HEK293 (cell line): ENCODE results near the gene MASP2.

ENCODE experiments used
- CTCF ChIA-PET: fragments of 350-600 bp; formaldehyde crosslinking; extraction: SDS; loops from one replicate; lab custom pipeline; 2021; ENCODE audit warnings: antibody characterized with exemption; lab: Yijun Ruan, JAX
- POLR2A ChIA-PET: fragments of 300-600 bp; formaldehyde crosslinking; extraction: SDS; loops from one replicate; lab custom pipeline; 2020; ENCODE audit warnings: antibody characterized with exemption, inconsistent platforms; lab: Yijun Ruan, JAX
- H3K27ac ChIP-seq: fragments of 200-500 bp; sonication (Bioruptor generic); 2 replicates; pipeline ENCODE4 v1.5.1; 2014; ENCODE audit warnings: low read depth, low read length, control low read depth, inconsistent platforms; ENCODE audit errors: extremely low read depth
- H3K36me3 ChIP-seq, 2 experiments: fragments of 200-500 bp in 1 of 2; sonication (Bioruptor generic) in 1 of 2; 1 replicate in 1 of 2; 2 replicates in 1 of 2; pipeline ENCODE4 v1.5.1; 2014 to 2017; ENCODE audit warnings: inconsistent platforms in 2 of 2, low read length in 2 of 2; ENCODE audit not compliant: control insufficient read depth in 2 of 2, insufficient read depth in 1 of 2
- H3K4me1 ChIP-seq: fragments of 200-500 bp; sonication (Bioruptor generic); 2 replicates; pipeline ENCODE4 v1.5.1; 2014; ENCODE audit warnings: mild to moderate bottlenecking, low read length, inconsistent platforms; ENCODE audit not compliant: control insufficient read depth, insufficient read depth
- H3K4me3 ChIP-seq: 2 replicates; pipeline ENCODE4 v1.5.1; 2011; ENCODE audit warnings: low read depth, mild to moderate bottlenecking, control low read depth, low read length, moderate library complexity
- H3K9me3 ChIP-seq: fragments of 200-500 bp; sonication (Bioruptor generic); 2 replicates; pipeline ENCODE4 v1.5.1; 2014; ENCODE audit warnings: low read depth, low read length, inconsistent platforms; ENCODE audit not compliant: control insufficient read depth, insufficient read depth
- GLIS2 ChIP-seq: fragments of 450-650 bp; formaldehyde crosslinking; IDR thresholded peaks from 2 replicates; pipeline ENCODE4 v1.5.1; 2016; ENCODE audit warnings: missing biosample characterization, missing genetic modification characterization
- KLF1 ChIP-seq: fragments of 450-650 bp; formaldehyde crosslinking; IDR thresholded peaks from 2 replicates; pipeline ENCODE4 v1.5.1; 2016; ENCODE audit warnings: missing biosample characterization, missing genetic modification characterization
- KLF9 ChIP-seq: fragments of 450-650 bp; formaldehyde crosslinking; IDR thresholded peaks from 2 replicates; pipeline ENCODE4 v1.5.1; 2016; ENCODE audit warnings: missing biosample characterization, missing genetic modification characterization, low read depth
- REST ChIP-seq: fragments of 450-650 bp; formaldehyde crosslinking; IDR thresholded peaks from 2 replicates; pipeline ENCODE4 v1.5.1; 2016; ENCODE audit warnings: missing biosample characterization, missing genetic modification characterization
- SP2 ChIP-seq: fragments of 450-650 bp; formaldehyde crosslinking; IDR thresholded peaks from 2 replicates; pipeline ENCODE4 v1.5.1; 2016; ENCODE audit warnings: missing biosample characterization, missing genetic modification characterization
- ZEB2 ChIP-seq: fragments of 450-650 bp; formaldehyde crosslinking; IDR thresholded peaks from 2 replicates; pipeline ENCODE4 v1.5.1; 2016; ENCODE audit warnings: missing biosample characterization, missing genetic modification characterization
- ZNF266 ChIP-seq: fragments of 450-650 bp; formaldehyde crosslinking; IDR thresholded peaks from 2 replicates; pipeline ENCODE4 v1.5.1; 2016; ENCODE audit warnings: missing biosample characterization, missing genetic modification characterization, low read depth
- ZNF292 ChIP-seq: fragments of 450-650 bp; formaldehyde crosslinking; IDR thresholded peaks from 2 replicates; pipeline ENCODE4 v1.5.1; 2016; ENCODE audit warnings: low read depth, missing biosample characterization, missing genetic modification characterization, borderline replicate concordance
- TF ChIP-seq, protein P1 (sequence below): fragments of 450-650 bp; formaldehyde crosslinking; IDR thresholded peaks from 2 replicates; pipeline ENCODE4 v1.5.1; 2016; ENCODE audit warnings: missing biosample characterization, missing genetic modification characterization

Gene MASP2

DNA sequence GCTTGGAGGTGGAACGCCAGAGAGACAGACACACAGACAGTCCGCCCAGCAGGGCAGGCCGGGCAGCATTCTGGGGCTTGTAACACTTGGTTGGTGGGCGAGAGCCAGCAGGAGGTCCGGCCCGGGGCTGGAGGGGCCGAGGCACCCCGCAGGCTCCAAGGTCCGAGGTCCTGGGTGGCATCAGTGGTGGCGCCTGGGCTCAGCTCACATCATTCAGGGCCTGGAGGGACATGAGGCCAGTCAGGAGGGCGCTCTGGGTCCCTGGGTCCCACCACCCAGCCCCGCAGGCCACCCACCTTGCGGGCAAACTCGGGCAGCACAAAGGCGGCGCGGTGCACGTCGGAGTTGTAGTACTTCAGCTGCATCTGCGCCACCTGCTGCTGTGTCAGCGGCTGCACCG lies 7.6 kb upstream of the MASP2 start (continued):
- TF ChIP-seq GLIS2 (tag by site-specific recombination), result no peak

DNA sequence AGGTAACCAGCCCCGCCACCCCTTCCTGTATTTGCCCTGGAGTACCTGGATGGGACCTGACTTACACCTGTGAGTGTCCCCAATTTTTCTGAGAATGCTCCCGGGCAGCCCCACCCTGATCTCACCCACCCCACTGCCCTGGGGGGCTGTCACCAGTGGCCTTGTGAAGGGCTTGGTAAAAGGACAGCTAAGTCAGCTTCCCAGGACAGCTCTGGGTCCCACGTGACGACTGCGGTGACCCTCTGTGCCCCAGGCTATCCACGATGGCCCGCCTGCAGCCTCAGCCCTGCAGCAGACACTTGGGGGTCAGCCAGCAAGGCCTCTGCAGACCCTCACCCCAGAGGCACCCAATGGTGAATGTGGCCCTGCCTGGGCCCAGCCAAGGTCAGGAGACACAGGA lies 7.1 kb upstream of the MASP2 start:
- no peaks in the 10 kb centered on the region for H3K9me3 ChIP-seq
- CTCF ChIA-PET, result interaction anchor here (1.1 kb wide), 1 partner anchor 17 kb away, joined by 4 read pairs; no protein-coding TSS in a partner anchor

GRCh38 chr1:11053758-11054137 lies 6.7 kb upstream of the MASP2 start:
- Histone ChIP-seq H3K4me1 (no peaks in the 10 kb centered on the region), H3K36me3 (peaks cover 19 to 50% of the 10 kb centered on the region in 2 experiments; a peak in 2 of 3 replicates)
- TF ChIP-seq KLF9 (tag by site-specific recombination) (0 out of 2 replicates have a peak, but pooled peaks have one; percentile 24), KLF1 (tag by site-specific recombination) (0 out of 2 replicates have a peak, but pooled peaks have one; percentile 11), REST (tag by site-specific recombination) (peak; percentile 96), ZEB2 (no peak), ZNF292 (tag by site-specific recombination) (no peak), SP2 (tag by site-specific recombination) (peak; percentile 38)
- TF ChIP-seq, protein P1, sequence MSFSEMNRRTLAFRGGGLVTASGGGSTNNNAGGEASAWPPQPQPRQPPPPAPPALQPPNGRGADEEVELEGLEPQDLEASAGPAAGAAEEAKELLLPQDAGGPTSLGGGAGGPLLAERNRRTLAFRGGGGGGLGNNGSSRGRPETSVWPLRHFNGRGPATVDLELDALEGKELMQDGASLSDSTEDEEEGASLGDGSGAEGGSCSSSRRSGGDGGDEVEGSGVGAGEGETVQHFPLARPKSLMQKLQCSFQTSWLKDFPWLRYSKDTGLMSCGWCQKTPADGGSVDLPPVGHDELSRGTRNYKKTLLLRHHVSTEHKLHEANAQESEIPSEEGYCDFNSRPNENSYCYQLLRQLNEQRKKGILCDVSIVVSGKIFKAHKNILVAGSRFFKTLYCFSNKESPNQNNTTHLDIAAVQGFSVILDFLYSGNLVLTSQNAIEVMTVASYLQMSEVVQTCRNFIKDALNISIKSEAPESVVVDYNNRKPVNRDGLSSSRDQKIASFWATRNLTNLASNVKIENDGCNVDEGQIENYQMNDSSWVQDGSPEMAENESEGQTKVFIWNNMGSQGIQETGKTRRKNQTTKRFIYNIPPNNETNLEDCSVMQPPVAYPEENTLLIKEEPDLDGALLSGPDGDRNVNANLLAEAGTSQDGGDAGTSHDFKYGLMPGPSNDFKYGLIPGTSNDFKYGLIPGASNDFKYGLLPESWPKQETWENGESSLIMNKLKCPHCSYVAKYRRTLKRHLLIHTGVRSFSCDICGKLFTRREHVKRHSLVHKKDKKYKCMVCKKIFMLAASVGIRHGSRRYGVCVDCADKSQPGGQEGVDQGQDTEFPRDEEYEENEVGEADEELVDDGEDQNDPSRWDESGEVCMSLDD (tag by site-specific recombination), result no peak
- TF ChIP-seq, all 188 proteins: peak for 4
- ChIA-PET POLR2A (no interaction called here), CTCF (interaction anchor here (1.1 kb wide), 1 partner anchor 16 kb away, joined by 4 read pairs; no protein-coding TSS in a partner anchor)
- Histone ChIP-seq H3K27ac (no peak overlapping the region), H3K4me3 (no peak overlapping the region), H3K9me3 (no peaks in the 10 kb centered on the region)

More for the DNA sequence above, 7.1 kb upstream of the MASP2 start:
- no peaks in the 10 kb centered on the region for H3K4me1 ChIP-seq
- TF ChIP-seq ZNF266 (tag by site-specific recombination) (no peak), REST (tag by site-specific recombination) (peak; percentile 5; the same call in 1 of the 2 replicates)
- TF ChIP-seq, all 188 proteins: peak for 1
- no peak overlapping the region for H3K27ac ChIP-seq
- H3K4me3 ChIP-seq, result no peak overlapping the region
- POLR2A ChIA-PET, result no interaction called here
- peaks cover 19 to 50% of the 10 kb centered on the region in 2 experiments; a peak in 2 of 3 replicates for H3K36me3 ChIP-seq
